Measurements from ENCODE around the gene EMILIN3.
A peak's percentile ranks its signal among the peaks of the same experiment; 100 is the strongest.
"Not testable (repeated sequence)": the region's sequence is repeated elsewhere in the genome, so short reads cannot be mapped to it uniquely, and the experiment has no call there.

EMILIN3 gene

DNA sequence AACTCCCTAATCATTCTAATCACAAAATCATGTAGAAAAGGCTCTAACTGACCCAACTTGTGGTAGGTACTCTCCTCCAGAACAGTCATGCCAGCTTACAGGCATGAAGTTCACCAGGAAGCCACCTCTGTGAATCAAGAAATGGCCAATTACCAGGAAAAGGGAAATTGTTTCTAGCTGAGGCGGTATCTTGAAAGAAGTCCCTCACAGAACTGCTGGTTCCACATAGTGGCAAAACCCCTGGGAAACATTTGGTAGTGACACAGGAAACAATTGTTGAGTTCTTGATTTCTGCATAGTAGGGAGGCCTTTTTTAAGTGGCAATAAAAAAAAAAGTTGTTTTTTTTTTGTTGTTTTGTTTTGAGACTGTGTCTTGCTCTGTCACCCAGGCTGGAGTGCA is 45.6 kb downstream of the EMILIN3 start:
- no peaks in the 10 kb centered on the region for H3K9me3 ChIP-seq (ENCODE audit: control insufficient read depth, low read length)
- H3K4me3 ChIP-seq (ENCODE audit: insufficient read depth, low read depth, low read length, poor library complexity, severe bottlenecking): no peak overlapping the region
- DNase-seq: no peak
- H3K27ac ChIP-seq (ENCODE audit: insufficient read depth, low read length, poor library complexity, severe bottlenecking): no peak overlapping the region
- peaks cover 7% of the 10 kb centered on the region for H3K4me1 ChIP-seq (ENCODE audit: control insufficient read depth, insufficient read depth, low read length, poor library complexity, severe bottlenecking)
- no peaks in the 10 kb centered on the region for H3K36me3 ChIP-seq (ENCODE audit: control insufficient read depth, insufficient read depth, low read length)
- H3K27me3 ChIP-seq (replicated peaks; ENCODE audit: control insufficient read depth, insufficient read depth, low read length, poor library complexity, severe bottlenecking): no peaks in the 10 kb centered on the region

- DNase-seq: no peak
- Histone ChIP-seq H3K9me3 (ENCODE audit: control insufficient read depth, low read length) (no peaks in the 10 kb centered on the region), H3K36me3 (ENCODE audit: control insufficient read depth, insufficient read depth, low read length) (no peaks in the 10 kb centered on the region)
Observed at GRCh38 chr20:41320441-41320840, 46.2 kb downstream of the EMILIN3 start.

DNA sequence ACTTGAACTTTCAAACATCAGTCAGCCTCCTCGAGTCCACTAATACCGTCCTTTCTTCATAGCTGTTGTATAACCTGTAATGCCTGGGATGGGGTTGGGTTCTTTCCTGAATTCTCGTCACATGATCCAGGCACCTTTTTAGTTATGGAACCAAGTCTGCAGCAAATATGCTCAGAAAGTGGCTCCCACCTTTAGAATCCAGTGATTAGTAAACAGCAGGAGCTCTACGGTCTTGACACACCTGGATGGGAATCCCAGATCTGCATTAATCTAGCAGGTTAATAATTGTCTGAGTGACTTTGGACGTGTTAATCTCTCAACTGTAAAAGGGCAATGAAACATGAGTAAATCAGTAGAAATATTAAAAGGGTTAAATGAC is 48.4 kb downstream of the EMILIN3 start:
- Histone ChIP-seq H3K27ac (ENCODE audit: insufficient read depth, low read length, poor library complexity, severe bottlenecking) (peak overlapping the region; percentile 55), H3K36me3 (ENCODE audit: control insufficient read depth, insufficient read depth, low read length) (no peaks in the 10 kb centered on the region), H3K4me3 (ENCODE audit: insufficient read depth, low read depth, low read length, poor library complexity, severe bottlenecking) (peak overlapping the region; percentile 42), H3K9me3 (ENCODE audit: control insufficient read depth, low read length) (no peaks in the 10 kb centered on the region), H3K4me1 (ENCODE audit: control insufficient read depth, insufficient read depth, low read length, poor library complexity, severe bottlenecking) (peaks cover 7% of the 10 kb centered on the region), H3K27me3 (replicated peaks; ENCODE audit: control insufficient read depth, insufficient read depth, low read length, poor library complexity, severe bottlenecking) (no peaks in the 10 kb centered on the region)
- DNase-seq: no peak

More at GRCh38 chr20:41320441-41320840, 46.2 kb downstream of the EMILIN3 start:
- H3K4me1 ChIP-seq (ENCODE audit: control insufficient read depth, insufficient read depth, low read length, poor library complexity, severe bottlenecking): peaks cover 7% of the 10 kb centered on the region
- no peaks in the 10 kb centered on the region for H3K27me3 ChIP-seq (replicated peaks; ENCODE audit: control insufficient read depth, insufficient read depth, low read length, poor library complexity, severe bottlenecking)
- H3K4me3 ChIP-seq (ENCODE audit: insufficient read depth, low read depth, low read length, poor library complexity, severe bottlenecking): no peak overlapping the region
- H3K27ac ChIP-seq (ENCODE audit: insufficient read depth, low read length, poor library complexity, severe bottlenecking): no peak overlapping the region

GRCh38 chr20:41317546-41318270 is 48.9 kb downstream of the EMILIN3 start, which contains the start of gene ZHX3:
ZHX3 (minus strand) TSS chr20:41317731; CDS start chr20:41204916, 112,815 bp downstream.
- Histone ChIP-seq H3K27ac (ENCODE audit: insufficient read depth, low read length, poor library complexity, severe bottlenecking) (peak within 1 kb of the TSS; percentile 56), H3K4me1 (ENCODE audit: control insufficient read depth, insufficient read depth, low read length, poor library complexity, severe bottlenecking) (peaks cover 7% of the 10 kb centered on the region), H3K27me3 (replicated peaks; ENCODE audit: control insufficient read depth, insufficient read depth, low read length, poor library complexity, severe bottlenecking) (no peaks in the 10 kb centered on the region), H3K36me3 (ENCODE audit: control insufficient read depth, insufficient read depth, low read length) (no peaks in the 10 kb centered on the region), H3K4me3 (ENCODE audit: insufficient read depth, low read depth, low read length, poor library complexity, severe bottlenecking) (peak within 1 kb of the TSS; percentile 69), H3K9me3 (ENCODE audit: control insufficient read depth, low read length) (no peaks in the 10 kb centered on the region)
- peak; percentile 92 to 94 (median 92) for DNase-seq

DNA sequence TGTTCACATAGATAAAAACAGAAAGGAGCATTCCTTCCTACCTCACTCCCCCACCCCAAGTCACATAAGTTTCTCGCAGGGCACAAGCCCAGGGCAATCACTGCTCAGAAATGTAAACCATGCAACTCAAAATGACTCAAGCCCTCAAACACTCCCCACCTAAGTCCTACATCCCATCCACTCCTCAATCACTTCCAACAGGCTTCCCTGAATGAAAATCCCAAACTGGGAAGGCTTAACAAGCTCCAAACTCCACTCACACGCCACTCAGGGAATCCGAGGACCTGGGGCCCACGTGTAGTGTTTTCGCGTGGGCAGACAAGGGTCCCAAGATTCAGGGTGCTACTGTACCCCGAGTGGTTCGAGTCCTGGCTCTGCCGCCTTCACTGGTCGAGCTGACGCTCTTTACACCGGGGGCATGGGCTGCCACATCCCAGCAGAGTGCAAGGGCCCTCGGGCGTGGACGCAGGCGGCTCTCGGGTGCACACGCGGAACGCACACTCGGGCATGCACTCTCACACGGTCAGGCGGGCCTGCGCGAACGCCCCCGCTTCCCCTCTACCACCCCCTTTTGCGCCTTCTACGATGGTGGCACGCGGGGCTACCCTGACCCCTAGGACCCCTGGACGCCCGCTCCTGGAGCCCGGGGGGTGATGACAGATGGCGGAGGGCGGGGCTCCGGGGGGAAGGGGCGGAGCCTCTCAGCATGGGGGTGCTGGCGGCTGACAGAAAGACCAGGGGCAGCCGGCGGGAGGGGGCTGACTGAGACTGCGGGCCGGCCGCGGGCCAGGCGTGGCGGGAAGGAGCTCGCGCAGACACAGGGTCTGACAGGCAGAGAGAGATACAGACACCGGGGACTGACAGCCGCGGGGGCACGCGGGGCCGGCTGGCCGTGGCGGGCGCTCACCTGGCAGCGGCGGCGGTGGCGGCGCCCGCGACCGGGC is 49.7 kb downstream of the EMILIN3 start:
- peak; percentile 60 to 67 (median 61) for DNase-seq
- Histone ChIP-seq H3K27me3 (replicated peaks; ENCODE audit: control insufficient read depth, insufficient read depth, low read length, poor library complexity, severe bottlenecking) (no peaks in the 10 kb centered on the region), H3K27ac (ENCODE audit: insufficient read depth, low read length, poor library complexity, severe bottlenecking) (peak overlapping the region; percentile 56), H3K4me1 (ENCODE audit: control insufficient read depth, insufficient read depth, low read length, poor library complexity, severe bottlenecking) (peaks cover 7% of the 10 kb centered on the region), H3K36me3 (ENCODE audit: control insufficient read depth, insufficient read depth, low read length) (no peaks in the 10 kb centered on the region), H3K9me3 (ENCODE audit: control insufficient read depth, low read length) (no peaks in the 10 kb centered on the region), H3K4me3 (ENCODE audit: insufficient read depth, low read depth, low read length, poor library complexity, severe bottlenecking) (peak overlapping the region; percentile 69)

- Histone ChIP-seq H3K9me3 (ENCODE audit: control insufficient read depth, low read length) (no peaks in the 10 kb centered on the region), H3K36me3 (ENCODE audit: control insufficient read depth, insufficient read depth, low read length) (no peaks in the 10 kb centered on the region), H3K4me1 (ENCODE audit: control insufficient read depth, insufficient read depth, low read length, poor library complexity, severe bottlenecking) (peaks cover 7% of the 10 kb centered on the region), H3K4me3 (ENCODE audit: insufficient read depth, low read depth, low read length, poor library complexity, severe bottlenecking) (no peak overlapping the region), H3K27me3 (replicated peaks; ENCODE audit: control insufficient read depth, insufficient read depth, low read length, poor library complexity, severe bottlenecking) (no peaks in the 10 kb centered on the region), H3K27ac (ENCODE audit: insufficient read depth, low read length, poor library complexity, severe bottlenecking) (no peak overlapping the region)
- DNase-seq: no peak
Observed at GRCh38 chr20:41316051-41316450, 50.6 kb downstream of the EMILIN3 start.

DNA sequence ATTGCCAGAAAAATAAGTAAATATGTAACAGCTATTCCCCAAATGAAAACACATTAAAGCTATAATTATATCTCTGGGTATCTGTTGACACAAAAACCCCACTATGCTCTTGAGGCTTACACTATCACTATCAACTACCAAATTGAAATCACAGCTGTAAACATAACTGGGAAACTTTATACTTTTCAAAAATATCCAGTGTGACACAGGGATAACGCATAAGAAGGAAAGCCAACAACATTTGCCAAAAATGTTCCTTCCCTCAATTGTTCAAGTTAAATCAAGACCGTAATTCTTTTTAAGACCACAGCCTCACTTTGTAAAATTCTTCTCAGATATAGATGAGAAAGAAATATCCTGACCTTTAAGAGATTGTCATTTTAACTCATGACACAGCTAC is 52.2 kb downstream of the EMILIN3 start:
- H3K9me3 ChIP-seq (ENCODE audit: control insufficient read depth, low read length): no peaks in the 10 kb centered on the region
- no peak for DNase-seq
- H3K27me3 ChIP-seq (replicated peaks; ENCODE audit: control insufficient read depth, insufficient read depth, low read length, poor library complexity, severe bottlenecking): no peaks in the 10 kb centered on the region
- H3K27ac ChIP-seq (ENCODE audit: insufficient read depth, low read length, poor library complexity, severe bottlenecking): no peak overlapping the region
- no peak overlapping the region for H3K4me3 ChIP-seq (ENCODE audit: insufficient read depth, low read depth, low read length, poor library complexity, severe bottlenecking)
- H3K4me1 ChIP-seq (ENCODE audit: control insufficient read depth, insufficient read depth, low read length, poor library complexity, severe bottlenecking): peaks cover 7% of the 10 kb centered on the region
- no peaks in the 10 kb centered on the region for H3K36me3 ChIP-seq (ENCODE audit: control insufficient read depth, insufficient read depth, low read length)

GRCh38 chr20:41312009-41312408 is 54.6 kb downstream of the EMILIN3 start:
- not testable (repeated sequence) for H3K4me3 ChIP-seq (ENCODE audit: insufficient read depth, low read depth, low read length, poor library complexity, severe bottlenecking); H3K27ac ChIP-seq (ENCODE audit: insufficient read depth, low read length, poor library complexity, severe bottlenecking); H3K36me3 ChIP-seq (ENCODE audit: control insufficient read depth, insufficient read depth, low read length); DNase-seq; H3K9me3 ChIP-seq (ENCODE audit: control insufficient read depth, low read length); H3K27me3 ChIP-seq (replicated peaks; ENCODE audit: control insufficient read depth, insufficient read depth, low read length, poor library complexity, severe bottlenecking); H3K4me1 ChIP-seq (ENCODE audit: control insufficient read depth, insufficient read depth, low read length, poor library complexity, severe bottlenecking)

Measured in effector memory CD4-positive, alpha-beta T cell (primary cell).